Right hindlimb (tissue), 1 donor: ENCODE results near the gene ICAM2.

Experiments
- DNase-seq: peaks from one replicate; pipeline ENCODE4 v3.0.0-alpha.2; 2018

The ICAM2 gene

DNA sequence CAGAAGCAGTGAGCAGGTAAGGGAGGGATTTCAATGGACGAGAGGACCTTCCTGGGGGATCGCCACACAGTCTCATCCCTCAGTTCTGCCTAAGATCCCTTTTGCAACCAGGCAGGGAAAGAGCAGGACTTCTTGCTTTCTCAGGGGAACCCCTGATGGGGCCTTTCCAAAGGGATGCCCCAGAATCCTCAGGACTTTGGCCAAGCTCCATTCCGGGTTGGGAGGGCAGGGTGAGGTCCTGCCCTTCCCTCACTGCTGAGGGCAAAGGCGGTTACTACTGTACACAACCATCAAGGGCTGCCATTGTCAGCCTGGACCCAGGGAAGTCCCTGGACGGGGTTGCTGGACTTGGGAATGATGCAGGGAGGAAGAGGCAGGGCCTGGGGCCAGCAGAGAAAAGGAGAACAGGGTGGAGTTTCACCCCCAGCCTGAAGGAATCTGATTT, 12.6 kb downstream of the ICAM2 start:
- peak; percentile 46 for DNase-seq

DNA sequence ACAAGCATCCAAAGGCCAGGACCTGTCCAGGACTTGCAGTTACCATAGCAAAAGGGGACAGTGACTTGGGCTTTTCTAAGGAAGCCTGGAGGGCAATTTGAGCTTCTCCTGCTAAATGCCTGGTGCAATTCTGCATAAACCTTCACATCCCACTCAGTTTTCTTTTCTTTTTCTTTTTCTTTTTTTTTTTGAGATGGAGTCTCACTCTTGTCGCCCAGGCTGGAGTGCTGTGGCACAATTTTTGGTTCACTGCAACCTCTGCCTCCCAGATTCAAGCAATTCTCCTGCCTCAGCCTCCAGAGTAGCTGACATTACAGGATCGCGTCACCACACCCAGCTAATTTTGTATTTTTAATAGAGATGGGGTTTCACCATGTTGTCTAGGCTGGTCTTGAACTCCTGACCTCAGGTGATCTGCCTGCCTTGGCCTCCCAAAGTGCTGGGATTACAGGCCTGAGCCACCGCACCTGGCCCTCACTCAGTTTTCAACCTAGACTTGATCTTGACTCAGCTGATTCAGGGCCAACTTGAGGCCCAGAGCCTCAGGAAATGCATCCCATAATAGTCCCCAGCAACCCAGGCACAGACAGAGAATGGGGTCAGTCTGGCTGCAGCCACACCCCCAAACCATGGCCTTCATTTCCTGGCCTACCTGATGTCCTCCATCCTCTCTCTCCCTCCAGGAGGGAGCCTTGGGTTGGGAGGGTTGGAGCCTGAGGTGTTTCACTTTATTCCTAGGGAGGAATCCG, 13.2 kb downstream of the ICAM2 start:
- DNase-seq = peak; percentile 13

DNA sequence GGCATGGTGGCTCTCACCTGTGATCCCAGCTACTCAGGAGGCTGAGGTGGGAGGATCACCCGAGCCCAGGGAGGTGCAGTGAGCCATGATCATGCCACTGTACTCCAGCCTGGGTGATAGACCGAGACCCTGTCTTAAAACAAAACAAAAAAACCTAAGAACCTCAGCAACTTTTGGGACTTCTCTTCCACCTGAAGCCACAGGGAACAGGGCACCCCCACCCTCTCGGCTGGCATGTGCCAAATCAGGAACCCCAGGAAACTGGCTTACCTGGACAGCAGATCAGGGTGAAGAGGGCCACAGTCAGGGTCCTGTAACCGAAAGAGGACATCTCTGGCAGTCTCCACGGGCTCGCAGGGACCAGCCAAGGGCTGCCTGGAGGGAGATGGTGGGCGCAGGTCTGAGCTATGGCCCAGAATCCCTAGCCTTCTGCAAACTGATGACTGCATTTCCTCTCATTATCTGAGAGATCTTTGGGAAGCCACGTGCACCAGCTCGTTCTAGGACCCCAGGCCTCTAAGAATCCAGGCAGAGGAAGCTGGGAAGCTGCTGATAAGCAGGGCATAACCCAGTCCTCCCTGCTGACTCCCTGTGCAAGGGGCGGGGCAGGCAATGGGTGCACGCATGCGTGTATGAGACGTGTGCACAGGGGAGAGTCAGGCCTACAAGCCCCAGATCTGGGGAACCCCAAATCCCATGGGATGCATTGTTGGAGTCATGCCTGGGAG, 13.9 kb downstream of the ICAM2 start:
- DNase-seq = peak; percentile 63

DNA sequence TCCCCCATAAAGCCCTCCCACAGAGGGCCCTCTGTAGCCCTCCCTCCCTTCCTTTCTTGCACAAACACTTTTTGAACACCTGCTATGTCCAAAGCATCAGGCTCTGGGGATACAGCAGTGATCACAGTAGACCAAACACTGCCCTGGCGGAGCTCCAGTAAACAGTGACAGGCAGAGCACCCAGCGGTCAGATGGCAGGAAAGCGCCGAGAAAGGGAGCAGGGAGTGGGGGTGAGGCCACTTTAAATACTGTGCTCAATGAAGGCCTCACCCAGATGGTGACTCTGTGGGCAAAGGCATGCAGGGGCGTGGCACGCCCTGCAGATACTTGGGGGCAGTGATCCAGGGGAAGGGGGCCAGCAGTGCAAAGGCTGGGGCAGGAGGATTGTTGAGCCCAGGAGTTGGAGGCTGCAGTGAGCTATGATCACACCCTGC, 14.7 kb downstream of the ICAM2 start:
- DNase-seq = peak; percentile 51

DNA sequence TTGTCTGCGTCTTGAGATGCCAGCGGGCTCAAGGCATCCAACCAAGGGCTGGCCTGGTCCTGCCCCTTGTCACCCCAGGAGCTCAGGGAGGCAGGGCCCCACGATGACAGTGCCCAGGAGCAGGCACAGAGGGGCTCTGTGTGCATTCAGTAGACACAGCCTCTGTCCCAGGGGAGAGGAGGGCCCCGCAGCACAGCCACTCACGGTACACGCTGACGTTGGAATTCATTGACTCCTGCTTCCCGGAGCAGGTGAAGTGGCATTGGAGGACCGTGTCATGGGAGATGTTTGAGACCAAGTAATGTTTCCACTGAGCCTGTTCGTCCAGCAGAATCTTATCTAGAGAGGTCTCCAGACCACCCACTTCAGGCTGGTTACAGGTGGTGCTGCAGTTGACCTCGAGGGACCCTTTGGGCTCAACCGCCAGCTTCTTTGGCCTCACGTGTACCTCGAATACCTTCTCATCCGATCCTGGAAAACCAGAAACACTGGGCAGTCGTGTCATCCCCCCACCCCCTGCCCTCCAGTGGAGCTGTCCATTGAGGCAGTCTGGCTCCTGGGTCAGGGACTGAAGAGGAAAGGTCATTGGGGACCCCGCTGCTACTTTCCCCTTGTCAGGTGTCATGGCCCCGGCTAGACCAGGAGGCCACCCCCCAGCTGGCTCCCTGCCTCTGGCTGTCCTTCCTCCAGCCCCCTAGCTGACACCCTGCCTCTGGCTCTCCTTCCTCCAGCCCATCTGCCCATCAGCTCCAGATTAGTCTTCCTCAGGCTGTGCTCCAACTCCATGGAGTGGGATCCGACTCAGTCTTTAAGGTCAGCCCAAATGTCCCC, 15.3 kb downstream of the ICAM2 start:
- no peak for DNase-seq

DNA sequence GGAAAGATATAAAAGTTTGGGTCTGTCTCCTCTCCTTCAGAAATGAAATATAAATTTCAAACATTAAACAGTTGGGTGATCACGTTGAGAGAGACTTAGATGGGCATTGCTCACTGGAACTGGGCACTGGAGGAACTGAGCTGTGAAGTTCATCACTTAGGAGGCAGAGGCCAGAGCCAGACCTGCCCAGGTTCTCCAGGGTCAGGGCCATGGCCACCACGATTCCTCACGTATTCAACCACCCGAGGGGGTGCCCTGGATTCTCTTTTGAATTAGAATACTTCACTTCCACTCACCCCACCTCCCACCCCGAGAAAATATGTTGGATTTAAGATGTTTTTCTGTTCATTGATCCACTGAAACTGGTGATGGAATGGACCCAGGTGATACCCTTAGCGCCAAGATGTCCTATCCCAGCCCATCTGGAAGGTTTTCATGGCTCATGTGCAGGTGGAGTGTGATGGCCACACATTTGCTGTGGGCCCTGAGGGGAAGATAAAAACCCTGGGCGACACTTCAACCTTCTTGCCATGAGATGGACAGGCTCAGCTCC, 16.1 kb downstream of the ICAM2 start:
- DNase-seq = no peak

DNA sequence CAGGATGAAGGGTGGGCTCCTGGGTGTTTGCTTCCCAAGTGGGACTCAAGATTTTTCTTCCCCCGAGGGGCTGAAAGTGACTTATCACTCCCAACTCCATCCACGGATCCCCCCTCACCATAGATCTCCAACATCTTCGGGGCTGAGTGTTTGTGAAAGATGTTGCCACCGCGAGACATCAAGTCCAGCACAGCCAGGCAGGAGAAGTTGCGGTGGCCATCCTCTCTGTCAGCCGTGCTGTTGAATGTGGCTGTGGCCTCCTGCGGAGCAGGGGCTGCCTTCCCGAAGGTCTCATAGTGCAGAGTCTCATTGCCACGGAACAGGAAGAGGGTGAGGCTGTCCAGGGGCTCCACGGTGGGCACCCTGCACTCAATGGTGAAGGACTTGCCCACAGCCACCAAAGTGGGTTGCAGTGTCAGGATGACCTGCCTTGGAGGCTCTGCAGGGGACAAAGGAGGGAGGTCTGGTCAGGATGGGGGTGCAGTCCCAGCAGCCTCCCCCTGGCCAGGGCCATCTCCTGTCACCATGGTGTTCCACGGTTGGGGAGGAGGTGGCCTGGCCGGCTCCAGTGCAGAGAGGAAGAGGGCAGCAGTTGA, 16.8 kb downstream of the ICAM2 start:
- no peak for DNase-seq

DNA sequence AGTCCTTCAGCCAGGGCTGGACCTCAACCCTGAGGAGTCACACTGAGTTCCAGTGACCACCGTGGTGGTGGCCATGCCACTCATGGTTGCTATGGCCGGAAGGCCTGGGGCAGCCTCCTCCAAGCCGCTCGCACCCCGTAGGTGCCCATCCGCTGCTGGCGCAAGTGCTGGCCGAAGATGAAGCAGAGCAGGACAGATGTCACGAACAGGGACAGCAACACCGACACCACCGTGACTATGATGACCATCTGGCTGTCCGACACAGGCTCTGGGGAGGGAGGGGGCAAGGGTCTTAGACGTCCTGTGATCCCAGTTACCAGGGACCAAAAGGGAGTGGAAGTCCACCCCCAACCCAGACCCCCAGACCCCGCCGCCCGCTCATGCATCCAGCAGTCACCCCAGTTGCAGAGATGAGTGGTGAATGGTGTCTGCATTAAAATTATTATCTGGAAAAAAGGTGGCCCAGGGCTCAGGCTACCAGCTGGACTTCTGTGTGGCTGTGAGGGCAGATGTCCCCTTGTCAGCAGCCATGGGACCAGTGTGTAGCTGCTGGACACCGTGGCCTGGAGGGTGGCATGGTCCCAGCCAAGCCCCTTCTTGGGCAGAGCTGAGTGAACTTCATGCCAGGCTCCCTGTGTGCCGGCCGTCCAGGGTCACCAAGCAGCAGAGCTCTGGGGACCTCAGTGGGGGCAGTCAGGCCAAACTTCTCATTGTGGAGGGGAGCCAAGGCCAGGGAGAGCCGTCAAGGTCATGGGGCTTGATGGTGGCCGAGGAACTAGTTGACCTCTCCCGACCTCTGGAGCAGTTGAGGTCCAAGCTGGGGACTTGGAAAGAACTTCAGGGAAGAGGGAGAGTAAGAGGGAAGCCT, 17.5 kb downstream of the ICAM2 start:
- DNase-seq = no peak

DNA sequence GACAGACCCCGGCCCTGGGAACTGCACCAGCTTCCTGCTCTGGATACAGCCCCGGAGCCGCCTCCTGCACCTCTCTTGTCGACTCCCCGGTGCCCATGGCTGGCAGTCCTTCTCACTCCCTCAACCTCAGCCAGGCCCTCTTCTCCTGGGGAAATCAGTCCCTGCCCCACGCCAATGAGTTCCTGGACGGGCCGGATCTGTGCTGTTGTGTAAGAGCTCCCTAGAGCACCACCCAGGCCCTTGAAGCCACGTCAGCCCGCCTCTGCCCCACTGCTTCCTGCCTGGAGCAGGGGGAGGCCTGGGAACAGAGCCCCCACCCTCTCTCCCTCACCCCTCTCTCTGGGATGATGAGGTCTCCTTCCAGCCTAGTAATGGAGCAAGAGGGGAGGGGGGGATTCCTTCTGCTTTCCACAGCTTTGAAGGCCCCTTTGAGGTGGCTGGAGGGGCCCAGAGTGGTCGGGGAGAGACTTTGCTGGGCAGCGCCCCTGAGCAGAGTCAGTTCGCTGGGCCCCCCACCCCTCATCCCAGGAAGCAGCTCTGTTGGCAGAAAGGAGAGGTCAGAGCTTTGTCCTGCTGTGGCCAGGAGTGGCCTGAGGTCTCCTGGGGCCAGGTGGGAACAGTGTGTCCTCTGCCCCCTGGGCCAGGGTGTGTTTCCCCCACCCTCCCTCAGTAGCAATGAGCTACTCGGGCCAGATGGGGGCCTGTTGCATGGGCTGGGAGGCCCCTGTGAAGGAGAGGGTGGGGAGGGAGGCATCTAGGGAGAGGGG, 18.5 kb downstream of the ICAM2 start:
- peak; percentile 18 for DNase-seq

DNA sequence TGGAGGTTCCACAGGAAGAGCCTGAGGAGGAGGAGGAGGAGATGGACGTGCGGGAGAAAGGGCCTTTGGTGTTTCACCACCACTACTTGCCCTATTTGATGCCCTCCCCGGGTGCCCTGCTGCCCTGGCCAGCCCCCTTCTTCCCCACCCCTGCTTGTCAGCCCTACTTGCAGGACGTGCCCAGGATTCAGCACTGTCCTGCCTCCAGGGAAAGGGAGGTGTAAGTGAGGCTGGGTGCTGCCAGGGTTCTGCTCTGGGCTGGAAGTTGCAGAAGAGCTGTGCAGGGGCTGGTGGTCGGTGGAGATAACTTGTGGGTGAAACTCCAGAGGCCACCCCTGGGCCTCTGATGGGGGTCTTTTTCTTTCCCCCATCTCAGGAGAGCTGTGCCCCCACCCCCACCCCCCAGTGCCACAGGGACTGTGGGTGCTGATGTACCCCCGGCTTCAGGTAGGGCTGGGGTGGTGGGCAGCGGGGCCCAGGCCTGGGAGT, 19.3 kb downstream of the ICAM2 start:
- DNase-seq = no peak

DNA sequence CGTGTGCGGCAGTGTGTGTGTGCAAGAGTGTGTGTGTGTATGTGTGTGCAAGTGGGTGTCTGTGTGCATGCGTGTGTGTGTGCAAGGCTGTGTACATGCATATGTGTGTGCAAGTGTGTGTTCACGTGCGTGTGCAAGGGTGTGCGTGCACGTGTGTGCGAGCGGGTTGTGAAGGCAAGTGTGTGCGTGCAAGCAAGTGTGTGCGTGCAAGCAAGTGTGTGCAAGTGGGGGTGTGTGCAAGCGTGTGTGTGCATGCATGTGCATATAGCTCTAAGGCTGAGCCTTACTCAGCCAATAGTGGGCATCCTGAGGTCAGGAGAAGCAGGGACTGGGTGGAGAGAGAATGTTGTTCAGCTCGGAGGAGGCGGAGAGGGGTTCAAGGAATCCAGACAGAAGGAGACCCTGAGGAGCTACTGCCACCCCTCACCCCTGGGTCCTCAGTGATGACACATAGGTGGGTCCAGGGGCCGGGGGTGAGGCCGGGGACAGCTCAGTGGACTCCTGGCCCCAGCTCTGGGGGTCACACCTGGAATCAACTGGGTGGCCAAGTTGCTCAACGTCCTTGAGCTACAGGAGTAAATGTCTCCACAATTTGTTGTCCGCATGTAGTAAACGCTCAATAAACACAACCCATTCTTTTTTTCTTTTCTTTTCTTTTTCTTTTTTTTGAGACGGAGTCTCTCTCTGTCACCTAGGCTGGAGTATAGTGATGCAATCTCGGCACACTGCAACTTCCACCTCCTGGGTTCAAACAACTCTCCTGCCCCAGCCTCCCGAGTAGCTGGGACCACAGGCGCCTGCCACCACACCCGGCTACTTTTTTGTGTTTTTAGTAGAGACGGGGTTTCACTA, 20.5 kb downstream of the ICAM2 start:
- DNase-seq = no peak

DNA sequence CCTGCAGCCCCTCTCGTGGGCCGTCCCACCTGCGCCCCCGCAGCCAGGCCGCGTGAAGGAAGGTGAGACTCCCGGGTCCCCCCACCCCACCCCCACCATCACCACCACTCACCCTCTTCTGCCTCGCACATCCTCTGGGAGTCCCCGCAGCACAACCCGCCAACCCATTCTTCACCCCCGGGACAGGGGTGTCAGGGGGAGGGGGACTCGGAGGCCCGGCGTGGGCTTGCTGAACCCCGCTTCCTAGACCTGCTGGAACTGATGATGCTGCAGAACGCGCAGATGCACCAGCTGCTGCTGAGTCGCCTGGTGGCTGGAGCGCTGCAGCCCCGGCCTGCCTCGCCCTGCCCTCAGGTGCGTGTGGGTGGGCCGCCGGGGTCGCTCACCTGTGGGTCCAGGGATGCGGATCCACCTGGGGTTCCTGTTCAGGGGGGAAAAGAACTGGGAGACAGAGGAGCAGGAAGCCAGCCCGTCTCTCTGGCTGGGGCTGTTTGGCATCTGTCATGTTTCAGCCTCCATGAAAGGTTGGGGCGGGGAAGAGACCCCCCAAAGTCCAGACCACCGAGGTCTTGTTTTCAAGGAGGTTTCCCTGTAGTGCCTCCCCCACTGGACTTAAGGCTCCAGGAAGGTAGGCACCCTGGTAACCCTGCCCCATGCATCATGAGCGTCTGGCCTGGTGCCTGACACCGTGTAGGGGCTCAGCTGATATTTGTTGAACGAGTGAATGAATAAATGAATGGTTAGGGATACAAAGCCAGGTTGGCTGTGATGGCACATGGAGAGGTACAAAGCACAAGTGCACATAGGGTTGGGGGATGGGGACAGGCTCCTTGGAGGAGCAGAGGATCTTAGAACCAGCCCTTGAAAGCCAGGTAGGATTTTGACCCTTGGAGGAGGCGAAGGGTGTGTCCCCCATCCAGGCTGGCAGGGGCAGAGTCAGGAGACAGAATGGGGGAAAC, 21.4 kb downstream of the ICAM2 start:
- DNase-seq = no peak

DNA sequence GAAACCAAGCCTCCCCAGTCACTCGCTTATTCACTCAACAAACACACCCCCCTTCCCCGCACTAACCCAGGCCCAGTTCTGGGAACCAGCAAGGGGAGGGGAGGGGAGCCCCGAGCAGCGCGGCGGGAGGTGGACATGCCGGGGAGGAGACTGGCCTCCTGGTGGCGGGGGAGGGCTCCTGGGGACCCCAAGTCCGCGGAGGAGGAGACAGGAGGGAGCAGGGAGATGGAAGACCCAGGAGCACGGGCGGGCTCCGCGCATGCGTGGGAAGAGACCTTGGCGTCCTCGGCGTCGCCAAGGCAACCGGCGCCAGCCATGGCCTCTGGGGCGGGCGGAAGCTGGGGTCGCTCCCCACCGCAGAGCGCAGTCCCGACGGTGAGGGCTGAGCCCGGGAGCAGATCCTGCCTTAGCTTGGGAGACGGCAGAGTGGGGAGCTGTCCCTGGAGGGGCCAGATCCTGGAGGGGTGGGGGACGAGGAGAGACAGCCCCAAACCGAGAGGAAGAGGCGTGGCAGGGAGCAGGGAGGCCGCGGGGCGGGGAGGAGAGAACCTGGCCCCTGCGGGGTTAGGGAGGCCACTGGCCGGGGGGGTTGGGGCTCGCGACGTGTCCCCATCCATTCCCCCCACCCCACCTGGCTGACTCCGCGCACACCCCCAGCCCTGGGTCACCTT, 22.2 kb downstream of the ICAM2 start, which contains the start of gene PRR29:
Gene PRR29 (plus strand): TSS at position 302 of the 671 bp plus-strand sequence. CDS start 14 bp downstream, at position 316.
- peak; percentile 87 for DNase-seq

DNA sequence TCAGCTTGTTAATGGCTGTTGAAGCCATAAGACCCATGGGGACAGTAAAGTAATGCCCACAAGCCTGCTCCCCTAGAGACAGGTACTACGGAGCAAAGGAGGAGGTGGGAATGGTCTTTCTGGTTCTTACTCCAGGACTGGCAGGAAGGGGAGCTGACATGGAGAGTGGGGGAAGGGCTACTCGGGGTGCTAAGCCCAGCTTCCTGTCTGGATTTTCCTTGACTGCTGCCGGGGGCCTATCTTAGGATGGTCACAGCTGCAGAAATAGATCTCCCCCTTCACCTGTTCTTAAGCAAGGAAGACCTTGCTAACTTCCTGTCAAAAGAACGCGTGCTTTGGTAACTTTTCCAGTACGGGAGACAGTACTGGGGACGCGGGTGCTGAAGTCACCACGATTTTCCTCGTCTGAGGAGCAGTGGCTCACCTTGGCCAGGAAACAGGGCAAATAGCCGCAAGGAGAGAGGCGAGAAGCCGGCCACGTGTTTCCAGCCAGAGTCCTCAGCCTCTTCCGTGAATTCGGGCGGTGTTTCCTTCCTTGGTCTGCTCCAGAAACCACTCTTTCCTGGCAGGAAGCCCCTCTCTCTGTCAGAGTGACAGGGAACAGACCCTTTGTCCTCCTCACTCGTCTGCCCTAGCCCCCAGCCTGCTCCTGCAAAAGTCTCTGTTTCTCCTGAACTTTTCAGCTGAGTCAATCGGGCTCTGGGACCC, 22.9 kb downstream of the ICAM2 start:
- DNase-seq = peak; percentile 77

DNA sequence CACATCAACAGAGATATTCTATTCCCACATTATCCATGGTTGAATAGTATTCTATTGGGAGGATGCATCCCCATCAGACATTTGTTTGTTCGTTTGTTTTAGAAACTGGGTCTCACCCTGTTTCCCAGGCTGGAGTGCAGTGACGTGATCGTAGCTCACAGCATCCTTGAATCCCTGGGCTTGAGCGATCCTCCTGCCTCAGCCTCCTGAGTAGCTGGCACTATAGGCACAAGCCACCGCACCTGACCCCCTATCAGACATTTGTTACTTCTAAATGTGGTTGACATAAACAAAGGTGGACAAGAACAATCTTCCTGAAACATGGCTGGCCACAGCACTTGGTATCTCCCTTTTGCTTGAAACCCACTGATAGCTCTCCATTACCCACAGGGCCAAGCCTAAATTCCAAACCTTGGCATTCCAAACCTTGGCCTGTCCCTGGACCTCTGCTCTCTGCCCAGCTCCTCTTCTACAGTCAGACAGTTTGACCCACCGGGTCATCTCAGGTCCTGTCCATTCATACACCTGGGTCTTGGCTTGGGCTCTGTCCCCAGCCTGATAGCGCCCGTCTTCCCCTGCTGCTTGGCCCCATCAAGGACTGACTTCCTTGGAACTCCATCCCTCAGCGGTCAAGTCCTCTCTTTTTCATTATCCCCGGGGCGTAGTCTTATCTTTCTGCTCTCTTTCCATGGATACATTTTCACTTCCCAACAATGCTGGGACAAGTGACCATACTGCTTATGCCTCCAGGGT, 23.8 kb downstream of the ICAM2 start:
- DNase-seq = no peak

DNA sequence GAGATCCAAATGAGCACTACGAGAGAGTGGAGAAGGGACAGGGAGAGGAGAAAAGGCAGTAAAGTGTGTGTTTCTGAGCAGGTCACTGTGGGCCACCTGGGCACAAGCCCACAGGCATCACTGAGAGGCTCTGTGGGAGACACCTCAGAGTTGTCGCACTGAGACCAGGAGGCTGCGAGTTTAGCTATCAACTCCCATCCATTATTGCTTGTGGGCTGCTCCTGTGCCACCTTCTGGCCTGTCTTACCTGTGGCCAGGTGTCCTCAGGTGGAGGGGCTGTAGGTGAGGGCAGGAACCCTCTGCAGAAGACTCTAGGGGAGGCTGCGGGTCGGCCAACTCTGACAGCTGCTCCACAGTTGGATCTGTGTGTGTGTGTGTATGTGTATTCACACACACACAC, 24.8 kb downstream of the ICAM2 start:
- DNase-seq = no peak
